ENCODE measurements around the gene PTPN11. TPM values are rescaled to one million over a fixed set of nuclear protein-coding genes. Genes with fewer than 3 reads are reported as not detected.
"Not testable (repeated sequence)": the region's sequence is repeated elsewhere in the genome, so short reads cannot be mapped to it uniquely, and the experiment has no call there.

Gene PTPN11
- total RNA-seq, 1 donor from 2014 or later: 86.3 TPM

DNA sequence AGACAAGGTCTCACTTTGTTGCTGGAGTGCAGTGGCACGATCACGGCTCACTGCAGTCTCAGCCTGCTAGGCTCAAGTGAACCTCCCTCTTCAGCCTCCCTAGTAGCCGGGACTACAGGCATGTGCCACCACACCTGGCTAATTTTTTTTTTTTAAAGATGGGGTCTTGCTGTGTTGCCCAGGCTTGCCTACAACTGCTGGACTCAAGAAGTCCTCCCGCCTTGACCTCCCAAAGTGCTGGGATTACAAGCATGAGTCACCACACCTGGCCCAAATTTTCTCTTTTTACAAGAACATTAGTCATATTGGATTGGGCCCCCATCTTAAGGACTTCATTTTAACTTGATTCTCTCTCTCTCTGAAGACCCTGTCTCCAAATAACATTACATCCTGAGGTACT, 29.5 kb upstream of the PTPN11 start:
- Mint-ChIP-seq H3K4me1 (peaks cover 12% of the 10 kb centered on the region), H3K27ac (no peak overlapping the region), H3K4me3 (no peak overlapping the region), H3K36me3 (no peaks in the 10 kb centered on the region), H3K9me3 (no peaks in the 10 kb centered on the region), H3K27me3 (ENCODE audit: low read depth) (peaks cover 8% of the 10 kb centered on the region)
- no peak for DNase-seq (ENCODE audit: low spot score in 2 of 2, unreplicated experiment in 2 of 2)
- TF ChIP-seq, protein P1, sequence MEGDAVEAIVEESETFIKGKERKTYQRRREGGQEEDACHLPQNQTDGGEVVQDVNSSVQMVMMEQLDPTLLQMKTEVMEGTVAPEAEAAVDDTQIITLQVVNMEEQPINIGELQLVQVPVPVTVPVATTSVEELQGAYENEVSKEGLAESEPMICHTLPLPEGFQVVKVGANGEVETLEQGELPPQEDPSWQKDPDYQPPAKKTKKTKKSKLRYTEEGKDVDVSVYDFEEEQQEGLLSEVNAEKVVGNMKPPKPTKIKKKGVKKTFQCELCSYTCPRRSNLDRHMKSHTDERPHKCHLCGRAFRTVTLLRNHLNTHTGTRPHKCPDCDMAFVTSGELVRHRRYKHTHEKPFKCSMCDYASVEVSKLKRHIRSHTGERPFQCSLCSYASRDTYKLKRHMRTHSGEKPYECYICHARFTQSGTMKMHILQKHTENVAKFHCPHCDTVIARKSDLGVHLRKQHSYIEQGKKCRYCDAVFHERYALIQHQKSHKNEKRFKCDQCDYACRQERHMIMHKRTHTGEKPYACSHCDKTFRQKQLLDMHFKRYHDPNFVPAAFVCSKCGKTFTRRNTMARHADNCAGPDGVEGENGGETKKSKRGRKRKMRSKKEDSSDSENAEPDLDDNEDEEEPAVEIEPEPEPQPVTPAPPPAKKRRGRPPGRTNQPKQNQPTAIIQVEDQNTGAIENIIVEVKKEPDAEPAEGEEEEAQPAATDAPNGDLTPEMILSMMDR (IDR thresholded peaks at IDR 0.05; ENCODE audit: unreplicated experiment): no peak

DNA sequence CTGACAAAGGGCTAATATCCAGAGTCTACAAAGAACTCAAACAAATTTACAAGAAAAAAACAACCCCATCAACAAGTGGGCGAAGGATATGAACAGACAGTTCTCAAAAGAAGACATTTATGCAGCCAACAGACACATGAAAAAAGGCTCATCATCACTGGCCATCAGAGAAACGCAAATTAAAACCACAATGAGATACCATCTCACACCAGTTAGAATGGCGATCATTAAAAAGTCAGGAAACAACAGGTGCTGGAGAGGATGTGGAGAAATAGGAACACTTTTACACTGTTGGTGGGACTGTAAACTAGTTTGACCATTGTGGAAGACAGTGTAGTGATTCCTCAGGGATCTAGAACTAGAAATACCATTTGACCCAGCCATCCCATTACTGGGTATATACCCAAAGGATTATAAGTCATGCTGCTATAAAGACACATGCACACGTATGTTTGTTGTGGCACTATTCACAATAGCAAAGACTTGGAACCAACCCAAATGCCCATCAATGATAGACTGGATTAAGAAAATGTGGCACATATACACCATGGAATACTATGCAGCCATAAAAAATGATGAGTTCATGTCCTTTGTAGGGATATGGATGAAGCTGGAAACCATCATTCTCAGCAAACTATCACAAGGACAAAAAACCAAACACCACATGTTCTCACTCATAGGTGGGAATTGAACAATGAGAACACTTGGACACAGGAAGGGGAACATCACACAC, 28.7 kb upstream of the PTPN11 start:
- not testable (repeated sequence) for H3K4me3 Mint-ChIP-seq; DNase-seq (ENCODE audit: low spot score in 2 of 2, unreplicated experiment in 2 of 2); H3K27ac Mint-ChIP-seq; H3K27me3 Mint-ChIP-seq (ENCODE audit: low read depth); H3K9me3 Mint-ChIP-seq; H3K36me3 Mint-ChIP-seq
- peaks cover 12% of the 10 kb centered on the region for H3K4me1 Mint-ChIP-seq

DNA sequence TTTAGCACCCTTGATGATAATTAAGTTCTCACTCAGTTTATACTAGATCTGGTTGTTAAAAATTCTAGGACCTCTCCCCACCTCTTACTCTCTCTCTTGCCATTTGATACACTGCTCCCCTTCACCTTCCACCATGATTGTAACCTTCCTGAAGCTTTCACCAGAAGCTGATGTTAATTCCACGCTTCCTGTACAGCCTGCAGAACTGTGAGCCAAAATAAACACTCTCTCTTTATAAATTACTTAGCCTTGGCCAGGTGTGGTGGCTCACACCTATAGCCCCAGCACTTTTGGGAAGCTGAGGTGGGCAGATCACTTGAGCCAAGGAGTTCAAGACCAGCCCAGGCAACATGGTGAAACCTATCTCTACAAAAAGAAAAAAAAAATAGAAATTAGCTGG, 25.4 kb upstream of the PTPN11 start:
- no peak for DNase-seq (ENCODE audit: low spot score in 2 of 2, unreplicated experiment in 2 of 2)
- Mint-ChIP-seq H3K9me3 (peaks cover 10% of the 10 kb centered on the region), H3K4me3 (no peak overlapping the region), H3K27me3 (ENCODE audit: low read depth) (peaks cover 5% of the 10 kb centered on the region), H3K4me1 (no peaks in the 10 kb centered on the region), H3K36me3 (no peaks in the 10 kb centered on the region), H3K27ac (no peak overlapping the region)
- TF ChIP-seq, protein P1 (IDR thresholded peaks at IDR 0.05; ENCODE audit: unreplicated experiment): no peak

DNA sequence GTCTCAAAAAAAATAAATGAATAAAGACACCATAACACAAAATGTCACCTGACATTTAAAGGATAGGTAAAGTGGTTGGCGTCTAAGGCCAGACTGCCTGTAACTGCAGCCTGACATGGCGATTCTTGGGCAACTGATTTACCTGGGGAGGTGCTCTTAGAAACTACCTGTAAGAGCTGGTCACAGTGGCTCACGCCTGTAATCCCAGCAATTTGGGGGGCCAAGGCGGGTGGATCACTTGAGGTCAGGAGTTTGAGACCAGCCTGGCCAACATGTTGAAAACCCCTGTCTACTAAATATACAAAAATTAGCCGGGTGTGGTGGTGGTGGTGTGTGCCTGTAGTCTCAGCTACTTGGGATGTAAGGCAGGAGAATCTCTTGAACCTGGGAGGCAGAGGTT, 17.7 kb upstream of the PTPN11 start:
- H3K27me3 Mint-ChIP-seq (ENCODE audit: low read depth): no peaks in the 10 kb centered on the region
- no peak overlapping the region for H3K4me3 Mint-ChIP-seq
- no peak overlapping the region for H3K27ac Mint-ChIP-seq
- TF ChIP-seq, protein P1 (IDR thresholded peaks at IDR 0.05; ENCODE audit: unreplicated experiment): no peak
- H3K9me3 Mint-ChIP-seq: no peaks in the 10 kb centered on the region
- peaks cover 1% of the 10 kb centered on the region for H3K4me1 Mint-ChIP-seq
- peaks cover 10% of the 10 kb centered on the region for H3K36me3 Mint-ChIP-seq
- no peak for DNase-seq (ENCODE audit: low spot score in 2 of 2, unreplicated experiment in 2 of 2)

DNA sequence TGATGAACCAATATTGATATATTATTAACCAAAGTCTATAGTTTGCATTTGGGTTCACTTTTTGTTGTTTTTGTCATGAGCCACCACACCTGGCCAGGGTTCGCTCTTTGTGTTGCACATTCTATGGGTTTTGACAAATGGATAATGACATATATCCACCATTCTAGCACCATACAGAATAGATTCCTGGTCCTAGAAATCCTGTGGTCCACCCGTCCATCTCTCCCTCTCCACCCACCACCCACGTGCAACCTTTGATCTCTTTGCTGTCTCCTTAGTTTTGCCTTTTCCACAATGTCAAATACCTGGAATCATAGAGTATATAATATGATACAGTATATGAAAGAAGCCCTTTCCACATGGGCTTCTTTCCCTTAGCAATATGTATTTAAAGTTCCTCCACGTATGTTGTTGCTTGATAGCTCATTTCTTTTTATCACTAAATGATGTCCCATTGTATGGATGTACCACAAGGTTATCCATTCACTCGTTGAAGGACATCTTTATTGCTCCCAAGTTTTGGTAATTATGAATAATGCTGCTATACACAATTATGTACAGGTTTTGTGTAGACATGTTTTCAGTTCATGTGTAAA, 16.7 kb upstream of the PTPN11 start:
- peaks cover 11% of the 10 kb centered on the region for H3K36me3 Mint-ChIP-seq
- H3K4me1 Mint-ChIP-seq: peaks cover 3% of the 10 kb centered on the region
- H3K27ac Mint-ChIP-seq: no peak overlapping the region
- TF ChIP-seq, protein P1 (IDR thresholded peaks at IDR 0.05; ENCODE audit: unreplicated experiment): no peak
- DNase-seq (ENCODE audit: low spot score in 2 of 2, unreplicated experiment in 2 of 2): no peak
- H3K4me3 Mint-ChIP-seq: no peak overlapping the region
- H3K27me3 Mint-ChIP-seq (ENCODE audit: low read depth): no peaks in the 10 kb centered on the region
- H3K9me3 Mint-ChIP-seq: no peaks in the 10 kb centered on the region
